Esophagus (tissue), 2 donors: ENCODE data around the gene FHIT. TPM values are rescaled to one million over a fixed set of nuclear protein-coding genes. Genes with fewer than 3 reads are reported as not detected.

Source experiments
- H3K27ac ChIP-seq, 2 donors: one replicate each; pipeline ENCODE4 v1.5.1; 2013; ENCODE audit warnings: low read depth in 2 of 2, mild to moderate bottlenecking in 2 of 2, inconsistent platforms in 1 of 2, low read length in 1 of 2, moderate library complexity in 1 of 2
- H3K27me3 ChIP-seq, 2 donors: one replicate each; pipeline ENCODE4 v1.6.1; 2013; ENCODE audit warnings: low read length in 2 of 2, control low read depth in 1 of 2, mild to moderate bottlenecking in 1 of 2; ENCODE audit not compliant: insufficient read depth in 2 of 2, control insufficient read depth in 1 of 2
- H3K36me3 ChIP-seq, 2 donors: one replicate each; pipeline ENCODE4 v1.6.1; 2013; ENCODE audit warnings: low read length in 1 of 2; ENCODE audit not compliant: control insufficient read depth in 2 of 2, insufficient read depth in 2 of 2
- H3K4me1 ChIP-seq, 2 donors: one replicate each; pipeline ENCODE4 v1.6.1; 2013; ENCODE audit warnings: low read length in 1 of 2; ENCODE audit not compliant: control insufficient read depth in 2 of 2, insufficient read depth in 2 of 2
- H3K4me3 ChIP-seq, 2 donors: one replicate each; pipeline ENCODE4 v1.5.1; 2013; ENCODE audit warnings: low read length in 2 of 2, mild to moderate bottlenecking in 2 of 2, low read depth in 1 of 2, moderate library complexity in 1 of 2
- H3K9me3 ChIP-seq, 2 donors: one replicate each; pipeline ENCODE4 v1.6.1; 2013; ENCODE audit warnings: mild to moderate bottlenecking in 2 of 2, low read depth in 1 of 2, low read length in 1 of 2, moderate library complexity in 1 of 2; ENCODE audit not compliant: control insufficient read depth in 2 of 2, insufficient read depth in 1 of 2
- WGBS, 2 donors: extraction: QIAGEN DNeasy Blood & Tissue Kit; methylation state at CpG; one replicate each; pipeline ENCODE4 v1.1.7; 2013; 5-methylcytosine and 5-hydroxymethylcytosine counted together
- polyA plus RNA-seq, 2 donors: library from polyadenylated mRNA; stranded (reverse); fragments of 200-250 nt; gene quantifications; one replicate each; pipeline ENCODE4 v1.2.3, GENCODE V29; 2013
- donor health status: healthy with polysubstance abuse.
- donor health status: Bipolar disorder and iron deficiency.

Gene FHIT
- polyA plus RNA-seq, 2 donors, result 3.4 to 5.0 TPM

GRCh38 chr3:59845386-59845785 lies 1405.9 kb downstream of the FHIT start:
- Histone ChIP-seq H3K36me3 (no peaks in the 10 kb centered on the region), H3K27ac (no peak overlapping the region), H3K4me3 (no peak overlapping the region), H3K4me1 (no peaks in the 10 kb centered on the region), H3K9me3 (no peaks in the 10 kb centered on the region), H3K27me3 (no peaks in the 10 kb centered on the region)
- WGBS, 2 donors, result 90 to 91% methylated on average over 1 of the region's 1 CpG

GRCh38 chr3:59843821-59844220 lies 1407.4 kb downstream of the FHIT start:
- Histone ChIP-seq H3K4me3 (no peak overlapping the region), H3K27ac (no peak overlapping the region), H3K27me3 (no peaks in the 10 kb centered on the region), H3K4me1 (no peaks in the 10 kb centered on the region), H3K9me3 (no peaks in the 10 kb centered on the region), H3K36me3 (no peaks in the 10 kb centered on the region)
- WGBS, 2 donors, result 69 to 87% methylated on average over 1 of the region's 1 CpG

GRCh38 chr3:59839810-59840515 lies 1411.3 kb downstream of the FHIT start:
- H3K27me3 ChIP-seq, result no peaks in the 10 kb centered on the region
- H3K9me3 ChIP-seq, result no peaks in the 10 kb centered on the region
- 62 to 74% methylated on average over 1 of the region's 1 CpG for WGBS, 2 donors
- H3K4me1 ChIP-seq, result no peaks in the 10 kb centered on the region
- H3K4me3 ChIP-seq, result no peak overlapping the region
- no peak overlapping the region for H3K27ac ChIP-seq
- H3K36me3 ChIP-seq, result no peaks in the 10 kb centered on the region

- 91 to 96% methylated on average over 3 of the region's 3 CpGs for WGBS, 2 donors
These were observed 1412.0 kb downstream of the FHIT start for GRCh38 chr3:59839283-59839682.

GRCh38 chr3:59836531-59836930 lies 1414.7 kb downstream of the FHIT start:
- H3K4me3 ChIP-seq, result no peak overlapping the region
- no peaks in the 10 kb centered on the region for H3K36me3 ChIP-seq
- WGBS, 2 donors, result 90 to 91% methylated on average over 3 of the region's 3 CpGs
- H3K9me3 ChIP-seq, result no peaks in the 10 kb centered on the region
- H3K27ac ChIP-seq, result no peak overlapping the region
- H3K4me1 ChIP-seq, result no peaks in the 10 kb centered on the region
- no peaks in the 10 kb centered on the region for H3K27me3 ChIP-seq

More at GRCh38 chr3:59839283-59839682, 1412.0 kb downstream of the FHIT start:
- Histone ChIP-seq H3K4me1 (no peaks in the 10 kb centered on the region), H3K36me3 (no peaks in the 10 kb centered on the region), H3K4me3 (no peak overlapping the region), H3K9me3 (no peaks in the 10 kb centered on the region), H3K27ac (no peak overlapping the region), H3K27me3 (no peaks in the 10 kb centered on the region)

GRCh38 chr3:59832702-59833101 lies 1418.5 kb downstream of the FHIT start:
- 77 to 82% methylated on average over 3 of the region's 3 CpGs for WGBS, 2 donors

GRCh38 chr3:59832241-59832640 lies 1419.0 kb downstream of the FHIT start:
- no peak overlapping the region for H3K27ac ChIP-seq
- WGBS, 2 donors, result 84 to 86% methylated on average over 3 of the region's 3 CpGs
- no peaks in the 10 kb centered on the region for H3K4me1 ChIP-seq
- no peaks in the 10 kb centered on the region for H3K36me3 ChIP-seq
- no peaks in the 10 kb centered on the region for H3K9me3 ChIP-seq
- no peak overlapping the region for H3K4me3 ChIP-seq
- no peaks in the 10 kb centered on the region for H3K27me3 ChIP-seq

More at GRCh38 chr3:59832702-59833101, 1418.5 kb downstream of the FHIT start:
- no peaks in the 10 kb centered on the region for H3K4me1 ChIP-seq
- no peak overlapping the region for H3K4me3 ChIP-seq
- no peaks in the 10 kb centered on the region for H3K9me3 ChIP-seq
- no peaks in the 10 kb centered on the region for H3K36me3 ChIP-seq
- H3K27ac ChIP-seq, result no peak overlapping the region
- H3K27me3 ChIP-seq, result no peaks in the 10 kb centered on the region

GRCh38 chr3:59831394-59831793 lies 1419.9 kb downstream of the FHIT start:
- Histone ChIP-seq H3K36me3 (no peaks in the 10 kb centered on the region), H3K27ac (no peak overlapping the region), H3K27me3 (no peaks in the 10 kb centered on the region), H3K9me3 (no peaks in the 10 kb centered on the region), H3K4me1 (no peaks in the 10 kb centered on the region), H3K4me3 (no peak overlapping the region)
- WGBS, 2 donors, result 90 to 94% methylated on average over 2 of the region's 2 CpGs

GRCh38 chr3:59829527-59829926 lies 1421.7 kb downstream of the FHIT start:
- Histone ChIP-seq H3K36me3 (no peaks in the 10 kb centered on the region), H3K27me3 (no peaks in the 10 kb centered on the region), H3K9me3 (no peaks in the 10 kb centered on the region), H3K27ac (no peak overlapping the region), H3K4me1 (no peaks in the 10 kb centered on the region), H3K4me3 (no peak overlapping the region)
- WGBS, 2 donors, result 93% methylated on average over 1 of the region's 1 CpG

- 0% methylated on average over 1 of the region's 1 CpG for WGBS, 2 donors
- Histone ChIP-seq H3K27me3 (no peaks in the 10 kb centered on the region), H3K9me3 (no peaks in the 10 kb centered on the region), H3K36me3 (no peaks in the 10 kb centered on the region), H3K4me1 (no peaks in the 10 kb centered on the region), H3K4me3 (no peak overlapping the region), H3K27ac (no peak overlapping the region)
These were observed 1426.4 kb downstream of the FHIT start for GRCh38 chr3:59824876-59825275.
